GM13977 (cell line): Measurements from ENCODE around the gene SIAH2.

Experiments used
- DNase-seq: peaks from one replicate; pipeline ENCODE4 v3.0.0; 2012; ENCODE audit warnings: low spot score
- CTCF ChIP-seq: IDR thresholded peaks from 2 replicates; pipeline ENCODE4 v1.5.1; 2012; ENCODE audit warnings: mild to moderate bottlenecking, control low read depth; ENCODE audit not compliant: insufficient read depth; ENCODE audit errors: extremely low read depth, missing control alignments
- in situ Hi-C: fragments of 300-500 bp; cut with MboI; formaldehyde crosslinking; loops from one replicate; pipeline ENCODE4 v1.12.0; 2022; ENCODE audit warnings: low sequenced_read_pairs, low pct_unique_long_range_greater_than_20kb, mixed read lengths, inconsistent platforms; ENCODE audit not compliant: unreplicated experiment

SIAH2 gene

GRCh38 chr3:150763122-150763840 lies at the start of gene SIAH2:
Gene SIAH2 (minus strand): TSS chr3:150763169. CDS start chr3:150762849, 320 bp downstream.
- in situ Hi-C loops = no loop called here
- peak; percentile 94 for DNase-seq
- TF ChIP-seq CTCF = no peak

- no peak for DNase-seq
- in situ Hi-C loops = no loop called here
- TF ChIP-seq CTCF = no peak
Observed at GRCh38 chr3:150811984-150812383, 49.0 kb upstream of the SIAH2 start.

GRCh38 chr3:150810641-150811040 lies 47.7 kb upstream of the SIAH2 start:
- in situ Hi-C loops = no loop called here
- TF ChIP-seq CTCF = no peak
- no peak for DNase-seq

GRCh38 chr3:150806185-150806835 lies 43.3 kb upstream of the SIAH2 start:
- in situ Hi-C loops = no loop called here

GRCh38 chr3:150805354-150805753 lies 42.4 kb upstream of the SIAH2 start:
- DNase-seq = no peak
- in situ Hi-C loops = no loop called here
- no peak for TF ChIP-seq CTCF

More at GRCh38 chr3:150806185-150806835, 43.3 kb upstream of the SIAH2 start:
- DNase-seq = no peak
- TF ChIP-seq CTCF = no peak

- no peak for DNase-seq
- in situ Hi-C loops = no loop called here
- TF ChIP-seq CTCF = no peak
Observed at GRCh38 chr3:150803440-150803985, 40.5 kb upstream of the SIAH2 start.
